Non-pigmented ciliary epithelial cell (primary cell): ENCODE measurements around the gene DIPK1C.

Experiments used
- DNase-seq: peaks from one replicate; pipeline ENCODE4 v3.0.0-alpha.2; 2010; ENCODE audit warnings: low read depth

Gene DIPK1C

GRCh38 chr18:74388227-74388626 lies 68.9 kb downstream of the DIPK1C start:
- DNase-seq, result no peak

DNA sequence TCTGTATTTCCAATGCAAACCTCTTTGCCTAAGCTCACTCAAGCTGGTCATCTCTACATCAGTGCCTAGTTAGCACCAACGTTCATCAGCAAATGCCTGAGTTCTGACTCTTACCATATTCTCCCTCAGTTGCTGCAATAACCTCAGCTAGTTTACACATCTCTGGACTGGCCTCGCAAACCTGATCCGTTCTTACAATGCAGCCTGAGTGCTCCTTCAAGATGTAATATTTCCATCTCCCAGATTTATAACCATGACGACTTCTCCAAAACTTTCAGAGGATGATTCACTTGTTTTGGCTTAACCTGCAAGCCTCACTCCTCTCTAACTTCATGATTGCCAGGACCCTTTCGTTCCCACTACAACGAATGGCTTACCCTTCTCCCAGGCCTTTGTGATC lies 69.7 kb downstream of the DIPK1C start:
- no peak for DNase-seq
